CD4-positive, alpha-beta T cell treated with Interleukin-17A for 4 hours (primary cell): ENCODE measurements around the gene LDB3.

Experiments used
- DNase-seq: peaks from one replicate; pipeline ENCODE4 v3.0.0-alpha.2; 2020; ENCODE audit warnings: mixed read lengths

LDB3 gene

GRCh38 chr10:86665868-86666267 lies 2.4 kb upstream of the LDB3 start:
- DNase-seq: no peak

GRCh38 chr10:86666538-86666937 lies 1.8 kb upstream of the LDB3 start:
- no peak for DNase-seq

- no peak for DNase-seq
These were observed 710 bp upstream of the LDB3 start for GRCh38 chr10:86667421-86668181.

GRCh38 chr10:86670290-86670811 lies 2.0 kb downstream of the LDB3 start:
- no peak for DNase-seq

GRCh38 chr10:86670876-86671275 lies 2.6 kb downstream of the LDB3 start:
- DNase-seq: no peak

GRCh38 chr10:86671419-86671818 lies 3.1 kb downstream of the LDB3 start:
- no peak for DNase-seq

- DNase-seq: no peak
These were observed 3.8 kb downstream of the LDB3 start for GRCh38 chr10:86671985-86672710.

- no peak for DNase-seq
These were observed 5.0 kb downstream of the LDB3 start for GRCh38 chr10:86673216-86673826.

- no peak for DNase-seq
These were observed 5.7 kb downstream of the LDB3 start for GRCh38 chr10:86673827-86674581.

GRCh38 chr10:86674912-86675311 lies 6.6 kb downstream of the LDB3 start:
- DNase-seq: no peak

- DNase-seq: no peak
These were observed 9.1 kb downstream of the LDB3 start for GRCh38 chr10:86677374-86677773.

GRCh38 chr10:86678999-86679792 lies 10.9 kb downstream of the LDB3 start:
- DNase-seq: no peak

GRCh38 chr10:86681047-86681446 lies 12.7 kb downstream of the LDB3 start:
- no peak for DNase-seq

GRCh38 chr10:86681722-86682386 lies 13.5 kb downstream of the LDB3 start:
- no peak for DNase-seq

GRCh38 chr10:86682675-86683074 lies 14.4 kb downstream of the LDB3 start:
- DNase-seq: no peak

- DNase-seq: no peak
These were observed 16.2 kb downstream of the LDB3 start for GRCh38 chr10:86684331-86685097.

- DNase-seq: no peak
These were observed 17.1 kb downstream of the LDB3 start for GRCh38 chr10:86685416-86685815.

GRCh38 chr10:86685893-86686632 lies 17.8 kb downstream of the LDB3 start:
- no peak for DNase-seq

GRCh38 chr10:86686972-86687371 lies 18.7 kb downstream of the LDB3 start:
- DNase-seq: no peak

- DNase-seq: no peak
These were observed 19.4 kb downstream of the LDB3 start for GRCh38 chr10:86687750-86688149.
